HEK293 (cell line): Measurements from ENCODE around the gene ZNF367.

Experiments
- CTCF ChIA-PET: fragments of 350-600 bp; formaldehyde crosslinking; extraction: SDS; loops from one replicate; lab custom pipeline; 2021; ENCODE audit warnings: antibody characterized with exemption; lab: Yijun Ruan, JAX
- POLR2A ChIA-PET: fragments of 300-600 bp; formaldehyde crosslinking; extraction: SDS; loops from one replicate; lab custom pipeline; 2020; ENCODE audit warnings: antibody characterized with exemption, inconsistent platforms; lab: Yijun Ruan, JAX
- H3K27ac ChIP-seq: fragments of 200-500 bp; sonication (Bioruptor generic); 2 replicates; pipeline ENCODE4 v1.5.1; 2014; ENCODE audit warnings: low read depth, low read length, control low read depth, inconsistent platforms; ENCODE audit errors: extremely low read depth
- H3K36me3 ChIP-seq, 2 experiments: fragments of 200-500 bp in 1 of 2; sonication (Bioruptor generic) in 1 of 2; 1 replicate in 1 of 2; 2 replicates in 1 of 2; pipeline ENCODE4 v1.5.1; 2014 to 2017; ENCODE audit warnings: inconsistent platforms in 2 of 2, low read length in 2 of 2; ENCODE audit not compliant: control insufficient read depth in 2 of 2, insufficient read depth in 1 of 2
- H3K4me1 ChIP-seq: fragments of 200-500 bp; sonication (Bioruptor generic); 2 replicates; pipeline ENCODE4 v1.5.1; 2014; ENCODE audit warnings: mild to moderate bottlenecking, low read length, inconsistent platforms; ENCODE audit not compliant: control insufficient read depth, insufficient read depth
- H3K4me3 ChIP-seq: 2 replicates; pipeline ENCODE4 v1.5.1; 2011; ENCODE audit warnings: low read depth, mild to moderate bottlenecking, control low read depth, low read length, moderate library complexity
- H3K9me3 ChIP-seq: fragments of 200-500 bp; sonication (Bioruptor generic); 2 replicates; pipeline ENCODE4 v1.5.1; 2014; ENCODE audit warnings: low read depth, low read length, inconsistent platforms; ENCODE audit not compliant: control insufficient read depth, insufficient read depth
- FEZF1 ChIP-seq: fragments of 450-650 bp; formaldehyde crosslinking; IDR thresholded peaks from 2 replicates; pipeline ENCODE4 v1.5.1; 2016; ENCODE audit warnings: missing biosample characterization, missing genetic modification characterization
- HIC1 ChIP-seq: fragments of 450-650 bp; formaldehyde crosslinking; IDR thresholded peaks from 2 replicates; pipeline ENCODE4 v1.5.1; 2016; ENCODE audit warnings: missing biosample characterization, missing genetic modification characterization
- KLF17 ChIP-seq: fragments of 450-650 bp; formaldehyde crosslinking; IDR thresholded peaks from 2 replicates; pipeline ENCODE4 v1.5.1; 2016; ENCODE audit warnings: missing biosample characterization, missing genetic modification characterization
- KLF7 ChIP-seq: fragments of 450-650 bp; formaldehyde crosslinking; IDR thresholded peaks from 2 replicates; pipeline ENCODE4 v1.5.1; 2016; ENCODE audit warnings: missing biosample characterization, missing genetic modification characterization, borderline replicate concordance
- MZF1 ChIP-seq: fragments of 450-650 bp; formaldehyde crosslinking; IDR thresholded peaks from 2 replicates; pipeline ENCODE4 v1.5.1; 2017; ENCODE audit warnings: missing biosample characterization, missing genetic modification characterization, borderline replicate concordance
- PRDM1 ChIP-seq: fragments of 450-650 bp; formaldehyde crosslinking; IDR thresholded peaks from 2 replicates; pipeline ENCODE4; 2016; ENCODE audit warnings: missing biosample characterization, missing genetic modification characterization
- SCRT2 ChIP-seq: fragments of 450-650 bp; formaldehyde crosslinking; IDR thresholded peaks from 2 replicates; pipeline ENCODE4 v1.5.1; 2016; ENCODE audit warnings: missing biosample characterization, missing genetic modification characterization
- SP2 ChIP-seq: fragments of 450-650 bp; formaldehyde crosslinking; IDR thresholded peaks from 2 replicates; pipeline ENCODE4 v1.5.1; 2016; ENCODE audit warnings: missing biosample characterization, missing genetic modification characterization
- SP7 ChIP-seq: fragments of 450-650 bp; formaldehyde crosslinking; IDR thresholded peaks from 2 replicates; pipeline ENCODE4 v1.5.1; 2016; ENCODE audit warnings: missing biosample characterization, missing genetic modification characterization
- ZBTB21 ChIP-seq: fragments of 450-650 bp; formaldehyde crosslinking; IDR thresholded peaks from 2 replicates; pipeline ENCODE4 v1.5.1; 2017; ENCODE audit warnings: missing biosample characterization, missing genetic modification characterization
- ZBTB48 ChIP-seq: fragments of 450-650 bp; formaldehyde crosslinking; IDR thresholded peaks from 2 replicates; pipeline ENCODE4 v1.5.1; 2016; ENCODE audit warnings: missing biosample characterization, missing genetic modification characterization
- ZEB2 ChIP-seq: fragments of 450-650 bp; formaldehyde crosslinking; IDR thresholded peaks from 2 replicates; pipeline ENCODE4 v1.5.1; 2016; ENCODE audit warnings: missing biosample characterization, missing genetic modification characterization
- ZNF114 ChIP-seq: fragments of 450-650 bp; formaldehyde crosslinking; IDR thresholded peaks from 2 replicates; pipeline ENCODE4 v1.5.0; 2017; ENCODE audit warnings: missing biosample characterization, missing genetic modification characterization
- ZNF148 ChIP-seq: fragments of 450-650 bp; formaldehyde crosslinking; IDR thresholded peaks from 2 replicates; pipeline ENCODE4 v1.5.0; 2017; ENCODE audit warnings: missing biosample characterization, missing genetic modification characterization, borderline replicate concordance
- ZNF184 ChIP-seq: fragments of 450-650 bp; IDR thresholded peaks from 2 replicates; pipeline ENCODE4 v1.5.1; 2018; ENCODE audit warnings: missing biosample characterization, mild to moderate bottlenecking, missing genetic modification characterization
- ZNF280C ChIP-seq: fragments of 450-650 bp; formaldehyde crosslinking; IDR thresholded peaks from 2 replicates; pipeline ENCODE4 v1.5.1; 2016; ENCODE audit warnings: missing biosample characterization, missing genetic modification characterization
- ZNF302 ChIP-seq: fragments of 450-650 bp; formaldehyde crosslinking; IDR thresholded peaks from 2 replicates; pipeline ENCODE4 v1.5.1; 2016; ENCODE audit warnings: missing biosample characterization, missing genetic modification characterization, low read depth
- ZNF473 ChIP-seq: fragments of 450-650 bp; formaldehyde crosslinking; IDR thresholded peaks from 2 replicates; pipeline ENCODE4 v1.5.1; 2017; ENCODE audit warnings: missing biosample characterization, missing genetic modification characterization
- ZNF521 ChIP-seq: fragments of 450-650 bp; formaldehyde crosslinking; IDR thresholded peaks from 2 replicates; pipeline ENCODE4 v1.5.1; 2017; ENCODE audit warnings: missing biosample characterization, mild to moderate bottlenecking, missing genetic modification characterization
- ZNF561 ChIP-seq: fragments of 450-650 bp; IDR thresholded peaks from 2 replicates; pipeline ENCODE4 v1.5.1; 2018; ENCODE audit warnings: missing biosample characterization, missing genetic modification characterization, borderline replicate concordance
- ZNF585B ChIP-seq: fragments of 450-650 bp; formaldehyde crosslinking; IDR thresholded peaks from 2 replicates; pipeline ENCODE4 v1.5.1; 2016; ENCODE audit warnings: missing biosample characterization, missing genetic modification characterization
- ZNF658 ChIP-seq: fragments of 450-650 bp; formaldehyde crosslinking; IDR thresholded peaks from 2 replicates; pipeline ENCODE4; 2016; ENCODE audit warnings: missing biosample characterization, missing genetic modification characterization
- ZNF677 ChIP-seq: fragments of 450-650 bp; IDR thresholded peaks from 2 replicates; pipeline ENCODE4 v1.5.0; 2018; ENCODE audit warnings: missing biosample characterization, mild to moderate bottlenecking, missing genetic modification characterization, moderate library complexity
- ZNF791 ChIP-seq: fragments of 450-650 bp; formaldehyde crosslinking; IDR thresholded peaks from 2 replicates; pipeline ENCODE4 v1.5.1; 2016; ENCODE audit warnings: missing biosample characterization, missing genetic modification characterization

The ZNF367 gene

GRCh38 chr9:96350866-96351265 is 67.3 kb downstream of the ZNF367 start:
- POLR2A ChIA-PET: interaction anchor here (0.6 kb wide), 1 partner anchor 8 kb away, joined by 3 read pairs; no protein-coding TSS in a partner anchor
- TF ChIP-seq ZNF302 (tag by site-specific recombination): no peak
- TF ChIP-seq ZNF677 (tag by site-specific recombination): no peak
- TF ChIP-seq ZBTB48 (tag by site-specific recombination): no peak
- no peak for TF ChIP-seq ZEB2 (tag by site-specific recombination)
- TF ChIP-seq HIC1: no peak
- TF ChIP-seq SP2 (tag by site-specific recombination): no peak
- H3K27ac ChIP-seq: no peak overlapping the region
- no peaks in the 10 kb centered on the region for H3K9me3 ChIP-seq
- H3K4me1 ChIP-seq: no peaks in the 10 kb centered on the region
- H3K4me3 ChIP-seq: no peak overlapping the region
- CTCF ChIA-PET: interaction anchor here (0.5 to 1.6 kb wide), 5 partner anchors 11 to 300 kb away, joined by 3 to 4 read pairs (median 3); no protein-coding TSS in a partner anchor
- H3K36me3 ChIP-seq: peaks cover 0 to 6% of the 10 kb centered on the region in 2 experiments; a peak in 1 of 3 replicates

- Histone ChIP-seq H3K27ac (no peak overlapping the region), H3K9me3 (no peaks in the 10 kb centered on the region), H3K4me1 (peaks cover 2% of the 10 kb centered on the region; the same call in 1 of the 2 replicates), H3K4me3 (no peak overlapping the region)
- POLR2A ChIA-PET: no interaction called here
- CTCF ChIA-PET: interaction anchor here (1.0 kb wide), 1 partner anchor 318 kb away, joined by 4 read pairs; no protein-coding TSS in a partner anchor
- TF ChIP-seq ZNF184: no peak
- TF ChIP-seq ZNF280C: no peak
- TF ChIP-seq FEZF1: no peak
- TF ChIP-seq ZNF148 (tag by site-specific recombination): no peak
- TF ChIP-seq PRDM1 (tag by site-specific recombination): no peak
- no peak for TF ChIP-seq ZNF114 (tag by site-specific recombination)
- no peak for TF ChIP-seq ZNF521
- TF ChIP-seq ZNF585B (tag by site-specific recombination): no peak
- TF ChIP-seq ZNF473 (tag by site-specific recombination): no peak
- no peak for TF ChIP-seq ZBTB48 (tag by site-specific recombination)
- no peak for TF ChIP-seq ZNF658 (tag by site-specific recombination)
- no peak for TF ChIP-seq ZNF791 (tag by site-specific recombination)
- no peak for TF ChIP-seq KLF7 (tag by site-specific recombination)
- TF ChIP-seq MZF1 (tag by site-specific recombination): no peak
- TF ChIP-seq ZNF561 (tag by site-specific recombination): no peak
- TF ChIP-seq KLF17 (tag by site-specific recombination): no peak
- no peak for TF ChIP-seq SCRT2
- TF ChIP-seq ZBTB21 (tag by site-specific recombination): no peak
- TF ChIP-seq SP7 (tag by site-specific recombination): no peak
- TF ChIP-seq, all 188 proteins: peak for 0
- H3K36me3 ChIP-seq: peaks cover 0 to 6% of the 10 kb centered on the region in 2 experiments; a peak in 1 of 3 replicates
Measured at GRCh38 chr9:96348261-96348660, 69.9 kb downstream of the ZNF367 start.
